AG04449 (cell line): ENCODE results near the gene SMIM5.

Experiments
- CTCF ChIA-PET: fragments of 350-600 bp; formaldehyde crosslinking; extraction: SDS; loops from one replicate; lab custom pipeline; 2021; ENCODE audit warnings: antibody characterized with exemption; lab: Yijun Ruan, JAX
- POLR2A ChIA-PET: fragments of 400-600, 350-600 bp; formaldehyde crosslinking; extraction: SDS; loops from one replicate; lab custom pipeline; 2020; ENCODE audit warnings: antibody characterized with exemption, inconsistent platforms; lab: Yijun Ruan, JAX
- DNase-seq: peaks from one replicate; pipeline ENCODE4 v3.0.0-alpha.2; 2010; ENCODE audit warnings: low read depth, low spot score
- H3K4me3 ChIP-seq: 2 replicates; pipeline ENCODE4 v1.5.1; 2011; ENCODE audit warnings: low read depth, mild to moderate bottlenecking, control low read depth, low read length
- CTCF ChIP-seq: IDR thresholded peaks from one replicate; pipeline ENCODE4 v1.5.1; 2011; ENCODE audit warnings: mild to moderate bottlenecking, moderate library complexity, low read length, control low read depth, inconsistent platforms; ENCODE audit not compliant: insufficient read depth; ENCODE audit errors: missing control alignments

The SMIM5 gene

DNA sequence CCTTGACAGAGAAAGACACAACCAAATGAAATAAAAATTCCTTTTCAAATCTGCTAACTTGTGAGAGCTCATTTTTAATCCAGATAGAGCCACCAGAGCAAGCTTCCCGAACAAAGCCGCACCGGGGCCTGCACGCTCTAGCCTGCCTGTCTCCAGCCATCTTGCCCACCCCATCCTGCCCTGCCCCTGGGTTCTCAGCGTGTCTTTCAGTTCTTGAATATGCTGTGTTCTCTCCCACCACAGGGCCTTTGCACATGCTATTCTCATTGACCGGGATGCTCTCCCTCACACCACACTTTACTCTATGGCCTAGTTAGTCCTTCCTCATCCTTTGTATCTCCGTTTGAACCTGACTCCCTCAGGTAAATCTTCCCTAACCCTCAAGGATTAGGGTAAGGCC lies 14.7 kb downstream of the SMIM5 start:
- no peak overlapping the region for H3K4me3 ChIP-seq
- ChIA-PET POLR2A (no interaction called here), CTCF (interaction anchor here (0.9 to 26.7 kb wide), 4 partner anchors 5 to 222 kb away, joined by 3 to 746 read pairs (median 376); partner anchors contain the start of gene SMIM5)
- no peak for DNase-seq
- TF ChIP-seq CTCF, result no peak

GRCh38 chr17:75649687-75650086 lies 16.5 kb downstream of the SMIM5 start:
- POLR2A ChIA-PET, result no interaction called here
- CTCF ChIA-PET, result interaction anchor here (0.7 to 24.4 kb wide), 5 partner anchors 9 to 98 kb away, joined by 3 to 746 read pairs (median 7); partner anchors contain the start of gene SMIM5

GRCh38 chr17:75650874-75651273 lies 17.6 kb downstream of the SMIM5 start:
- no peak overlapping the region for H3K4me3 ChIP-seq
- no peak for TF ChIP-seq CTCF
- CTCF ChIA-PET, result interaction anchor here (0.6 to 24.4 kb wide), 7 partner anchors 11 to 97 kb away, joined by 3 to 746 read pairs (median 8); partner anchors contain the start of genes RECQL5, SAP30BP and SMIM5
- POLR2A ChIA-PET, result no interaction called here
- DNase-seq, result no peak

More at GRCh38 chr17:75649687-75650086, 16.5 kb downstream of the SMIM5 start:
- no peak for TF ChIP-seq CTCF
- no peak overlapping the region for H3K4me3 ChIP-seq
- no peak for DNase-seq

DNA sequence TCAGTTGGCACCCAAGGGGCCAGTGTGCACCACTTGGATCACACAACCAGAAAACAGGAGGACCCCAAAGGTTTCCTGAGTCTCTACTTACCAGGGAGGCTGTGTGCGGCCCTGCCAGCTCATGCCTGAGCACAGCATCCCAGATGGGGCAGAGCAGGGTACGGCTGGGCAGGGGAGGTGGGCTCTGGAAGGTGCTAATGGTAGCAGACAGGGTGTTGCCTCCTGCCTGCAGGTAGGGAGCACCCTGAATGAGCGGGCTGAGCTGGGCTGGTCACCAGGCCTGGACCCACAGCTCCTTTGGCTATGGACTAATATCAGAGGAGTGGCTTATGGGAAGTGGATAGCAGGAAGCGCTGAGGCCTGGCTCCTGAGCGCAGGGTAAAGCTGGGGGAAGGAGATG lies 19.1 kb downstream of the SMIM5 start:
- no peak for DNase-seq
- no peak overlapping the region for H3K4me3 ChIP-seq
- TF ChIP-seq CTCF, result no peak
- CTCF ChIA-PET, result interaction anchor here (1.0 to 24.4 kb wide), 12 partner anchors 8 to 226 kb away, joined by 3 to 746 read pairs (median 7); partner anchors contain the start of genes RECQL5, SAP30BP and SMIM5
- POLR2A ChIA-PET, result interaction anchor here (1.7 kb wide), 1 partner anchor 19 kb away, joined by 7 read pairs; the partner anchor contains the start of gene SMIM5

- ChIA-PET POLR2A (interaction anchor here (1.7 kb wide), 1 partner anchor 20 kb away, joined by 7 read pairs; the partner anchor contains the start of gene SMIM5), CTCF (interaction anchor here (0.8 to 24.4 kb wide), 9 partner anchors 9 to 226 kb away, joined by 3 to 746 read pairs (median 13); partner anchors contain the start of genes RECQL5, SAP30BP and SMIM5)
- DNase-seq, result no peak
- TF ChIP-seq CTCF, result peak; percentile 78
- H3K4me3 ChIP-seq, result no peak overlapping the region
Measured at GRCh38 chr17:75652934-75653549, 19.8 kb downstream of the SMIM5 start.

DNA sequence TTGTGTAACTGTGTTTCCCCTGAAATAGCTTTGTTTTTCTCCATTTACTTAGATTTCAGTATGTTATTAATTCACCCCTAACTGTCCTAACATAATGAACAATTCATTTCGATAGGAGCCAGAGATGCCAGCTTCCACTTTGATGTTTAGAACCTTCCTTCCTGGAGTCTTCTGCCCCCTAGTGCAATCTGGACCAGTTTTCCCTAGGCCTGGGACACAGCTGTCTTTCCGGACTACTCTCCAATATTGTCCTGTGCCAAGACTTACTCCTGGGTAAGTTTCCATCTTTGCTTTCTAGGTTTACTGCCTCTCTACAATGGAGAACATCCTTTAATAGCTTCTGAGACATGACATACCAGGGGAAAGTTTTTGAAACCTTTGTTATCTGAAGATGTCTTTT lies 20.9 kb downstream of the SMIM5 start:
- DNase-seq, result no peak
- no peak overlapping the region for H3K4me3 ChIP-seq
- TF ChIP-seq CTCF, result no peak
- POLR2A ChIA-PET, result interaction anchor here (0.6 to 0.7 kb wide), 2 partner anchors 99 to 428 kb away, joined by 3 read pairs; no protein-coding TSS in a partner anchor
- CTCF ChIA-PET, result interaction anchor here (0.7 to 24.4 kb wide), 13 partner anchors 8 to 383 kb away, joined by 3 to 746 read pairs (median 6); partner anchors contain the start of genes MIF4GD, RECQL5, SAP30BP and SMIM5
